Glutamatergic neuron (in vitro differentiated cells): ENCODE measurements around the gene SHROOM4. TPM values are rescaled to one million over a fixed set of nuclear protein-coding genes. Genes with fewer than 3 reads are reported as not detected.

Experiments
- DNase-seq: peaks from one replicate; pipeline ENCODE4 v3.0.0; 2022
- H3K27ac Mint-ChIP-seq: one replicate; pipeline ENCODE4 v1.8.0; 2020; ENCODE audit warnings: mild to moderate bottlenecking, mixed read lengths, inconsistent platforms; ENCODE audit not compliant: unreplicated experiment
- H3K27me3 Mint-ChIP-seq: one replicate; pipeline ENCODE4 v1.8.0; 2020; ENCODE audit warnings: mild to moderate bottlenecking, moderate library complexity, mixed read lengths, inconsistent platforms; ENCODE audit not compliant: unreplicated experiment
- H3K36me3 Mint-ChIP-seq: one replicate; pipeline ENCODE4 v1.8.0; 2020; ENCODE audit warnings: mild to moderate bottlenecking, mixed read lengths, inconsistent platforms; ENCODE audit not compliant: unreplicated experiment
- H3K4me1 Mint-ChIP-seq: one replicate; pipeline ENCODE4 v1.8.0; 2020; ENCODE audit warnings: mild to moderate bottlenecking, low read depth, mixed read lengths, inconsistent platforms; ENCODE audit not compliant: unreplicated experiment
- H3K4me3 Mint-ChIP-seq: one replicate; pipeline ENCODE4 v1.8.0; 2020; ENCODE audit warnings: mild to moderate bottlenecking, mixed read lengths, inconsistent platforms; ENCODE audit not compliant: unreplicated experiment
- H3K9me3 Mint-ChIP-seq: one replicate; pipeline ENCODE4 v1.8.0; 2020; ENCODE audit warnings: mild to moderate bottlenecking, moderate library complexity, mixed read lengths, inconsistent platforms; ENCODE audit not compliant: unreplicated experiment
- CTCF ChIP-seq: fragments of 200-600 bp; sonication (generic); IDR thresholded peaks from one replicate; pipeline ENCODE4 v1.5.0; 2021; ENCODE audit not compliant: partially characterized antibody, unreplicated experiment
- total RNA-seq: library from RNA; stranded (reverse); fragmentation: NEBNext Ultra II Directional; extraction: Animal tissue kit (Norgen Biotek cat#: 25700); gene quantifications from one replicate; pipeline ENCODE4 v1.2.1, GENCODE V29; 2021; ENCODE audit not compliant: unreplicated experiment

Gene SHROOM4
- total RNA-seq, 1 donor from 2014 or later = 0.96 TPM

DNA sequence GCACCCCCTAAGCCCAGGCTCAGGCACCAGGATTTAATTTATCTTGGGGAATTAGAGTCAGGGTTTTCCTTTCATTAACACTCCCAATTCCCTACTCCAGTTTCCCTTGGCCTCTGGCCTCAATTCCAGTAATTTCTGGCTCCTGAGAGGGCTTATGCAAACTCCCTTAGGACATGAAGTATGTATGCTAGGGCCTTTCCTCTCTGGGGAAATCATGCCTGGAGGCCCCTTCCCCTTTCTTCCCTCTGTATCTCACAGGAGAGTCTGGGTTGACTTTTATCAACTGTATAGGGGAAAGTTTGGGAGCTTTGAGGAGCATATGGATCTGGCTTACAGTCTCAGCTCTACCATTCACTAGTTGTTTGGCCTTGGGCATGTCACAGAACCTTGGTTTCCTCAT, 169.5 kb downstream of the SHROOM4 start:
- H3K4me3 Mint-ChIP-seq = no peak overlapping the region
- TF ChIP-seq CTCF = no peak
- H3K27me3 Mint-ChIP-seq = no peaks in the 10 kb centered on the region
- no peak for DNase-seq
- no peak overlapping the region for H3K27ac Mint-ChIP-seq
- H3K9me3 Mint-ChIP-seq = peaks cover 1% of the 10 kb centered on the region
- H3K36me3 Mint-ChIP-seq = no peaks in the 10 kb centered on the region
- peaks cover 4% of the 10 kb centered on the region for H3K4me1 Mint-ChIP-seq

GRCh38 chrX:50643525-50644137, 170.4 kb downstream of the SHROOM4 start:
- Mint-ChIP-seq H3K27ac (no peak overlapping the region), H3K9me3 (peaks cover 1% of the 10 kb centered on the region), H3K4me1 (peaks cover 4% of the 10 kb centered on the region), H3K27me3 (no peaks in the 10 kb centered on the region), H3K4me3 (no peak overlapping the region), H3K36me3 (no peaks in the 10 kb centered on the region)
- no peak for TF ChIP-seq CTCF
- DNase-seq = no peak

- H3K27me3 Mint-ChIP-seq = no peaks in the 10 kb centered on the region
These were observed 175.9 kb downstream of the SHROOM4 start for GRCh38 chrX:50638123-50638522.

DNA sequence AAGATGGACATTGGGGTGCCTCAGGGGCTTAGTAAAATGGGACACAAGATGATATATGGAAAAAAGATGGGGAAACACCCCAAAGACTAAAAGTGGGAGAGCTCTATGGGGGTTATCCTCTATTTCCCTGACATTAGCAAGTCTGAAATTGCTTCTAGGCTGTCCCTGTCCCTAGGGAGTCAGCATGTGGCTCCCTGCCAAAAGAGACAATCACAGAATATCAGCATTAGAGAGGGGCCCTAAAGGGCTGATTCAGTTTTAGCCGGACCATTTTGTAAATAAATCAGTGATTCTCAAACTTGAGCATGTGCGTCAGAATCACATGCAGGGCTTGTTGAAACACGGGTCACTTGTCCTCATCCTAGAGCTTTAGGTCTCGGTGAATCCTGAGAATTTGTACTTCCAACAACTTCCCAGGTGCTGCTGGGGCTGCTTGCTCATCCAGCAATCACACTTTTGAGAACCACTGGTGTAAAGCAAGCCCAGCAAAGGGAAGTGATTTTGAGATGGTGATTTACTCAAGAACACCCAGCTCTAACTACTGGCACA, 178.1 kb downstream of the SHROOM4 start:
- Mint-ChIP-seq H3K36me3 (no peaks in the 10 kb centered on the region), H3K27me3 (no peaks in the 10 kb centered on the region), H3K4me1 (no peaks in the 10 kb centered on the region), H3K4me3 (no peak overlapping the region), H3K27ac (no peak overlapping the region), H3K9me3 (no peaks in the 10 kb centered on the region)
- TF ChIP-seq CTCF = no peak
- peak; percentile 22 for DNase-seq

More at GRCh38 chrX:50638123-50638522, 175.9 kb downstream of the SHROOM4 start:
- no peak for TF ChIP-seq CTCF
- H3K36me3 Mint-ChIP-seq = no peaks in the 10 kb centered on the region
- no peak for DNase-seq
- no peaks in the 10 kb centered on the region for H3K9me3 Mint-ChIP-seq
- H3K27ac Mint-ChIP-seq = no peak overlapping the region
- H3K4me1 Mint-ChIP-seq = no peaks in the 10 kb centered on the region
- H3K4me3 Mint-ChIP-seq = no peak overlapping the region

DNA sequence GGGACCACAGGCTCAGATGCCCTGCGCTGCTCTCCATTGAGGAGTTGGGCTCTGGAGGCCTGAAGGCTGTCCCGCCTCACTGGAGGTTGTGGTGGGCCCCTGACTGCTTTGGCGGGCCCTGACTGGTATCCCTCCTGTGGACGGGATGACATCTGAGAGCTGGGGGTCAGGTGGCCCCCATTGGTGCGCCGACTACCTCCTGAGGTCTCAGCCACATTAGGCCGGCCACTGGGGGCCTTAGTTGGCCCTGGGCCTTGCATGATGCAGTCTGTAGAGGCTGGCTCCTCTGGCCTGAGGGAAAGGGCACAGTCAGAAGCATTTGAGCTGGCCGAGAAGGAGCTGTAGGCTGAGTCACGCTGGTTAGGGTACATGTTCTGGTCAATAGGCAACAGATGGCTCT, 178.8 kb downstream of the SHROOM4 start:
- no peak overlapping the region for H3K4me3 Mint-ChIP-seq
- no peaks in the 10 kb centered on the region for H3K36me3 Mint-ChIP-seq
- no peak for TF ChIP-seq CTCF
- no peak overlapping the region for H3K27ac Mint-ChIP-seq
- H3K9me3 Mint-ChIP-seq = no peaks in the 10 kb centered on the region
- no peaks in the 10 kb centered on the region for H3K27me3 Mint-ChIP-seq
- no peak for DNase-seq
- H3K4me1 Mint-ChIP-seq = no peaks in the 10 kb centered on the region
